Fibroblast of pulmonary artery (primary cell): ENCODE data around the gene MCTP2.

Source experiments
- DNase-seq: peaks from one replicate; pipeline ENCODE4 v3.0.0-alpha.2; 2010; ENCODE audit warnings: low read depth
- H3K4me3 ChIP-seq: replicated peaks from 2 replicates; pipeline ENCODE4 v1.5.1; 2011; ENCODE audit warnings: low read depth, mild to moderate bottlenecking, control low read depth, low read length, moderate library complexity
- TF ChIP-seq, protein P1 (sequence below): IDR thresholded peaks from 2 replicates; pipeline ENCODE4 v1.5.1; 2011; ENCODE audit warnings: mild to moderate bottlenecking, control low read depth, low read length, inconsistent platforms; ENCODE audit errors: missing control alignments

The MCTP2 gene

GRCh38 chr15:94235041-94235440, 3.7 kb downstream of the MCTP2 start:
- TF ChIP-seq, protein P1, sequence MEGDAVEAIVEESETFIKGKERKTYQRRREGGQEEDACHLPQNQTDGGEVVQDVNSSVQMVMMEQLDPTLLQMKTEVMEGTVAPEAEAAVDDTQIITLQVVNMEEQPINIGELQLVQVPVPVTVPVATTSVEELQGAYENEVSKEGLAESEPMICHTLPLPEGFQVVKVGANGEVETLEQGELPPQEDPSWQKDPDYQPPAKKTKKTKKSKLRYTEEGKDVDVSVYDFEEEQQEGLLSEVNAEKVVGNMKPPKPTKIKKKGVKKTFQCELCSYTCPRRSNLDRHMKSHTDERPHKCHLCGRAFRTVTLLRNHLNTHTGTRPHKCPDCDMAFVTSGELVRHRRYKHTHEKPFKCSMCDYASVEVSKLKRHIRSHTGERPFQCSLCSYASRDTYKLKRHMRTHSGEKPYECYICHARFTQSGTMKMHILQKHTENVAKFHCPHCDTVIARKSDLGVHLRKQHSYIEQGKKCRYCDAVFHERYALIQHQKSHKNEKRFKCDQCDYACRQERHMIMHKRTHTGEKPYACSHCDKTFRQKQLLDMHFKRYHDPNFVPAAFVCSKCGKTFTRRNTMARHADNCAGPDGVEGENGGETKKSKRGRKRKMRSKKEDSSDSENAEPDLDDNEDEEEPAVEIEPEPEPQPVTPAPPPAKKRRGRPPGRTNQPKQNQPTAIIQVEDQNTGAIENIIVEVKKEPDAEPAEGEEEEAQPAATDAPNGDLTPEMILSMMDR, result no peak
- no peak for DNase-seq
- H3K4me3 ChIP-seq, result no peak overlapping the region

DNA sequence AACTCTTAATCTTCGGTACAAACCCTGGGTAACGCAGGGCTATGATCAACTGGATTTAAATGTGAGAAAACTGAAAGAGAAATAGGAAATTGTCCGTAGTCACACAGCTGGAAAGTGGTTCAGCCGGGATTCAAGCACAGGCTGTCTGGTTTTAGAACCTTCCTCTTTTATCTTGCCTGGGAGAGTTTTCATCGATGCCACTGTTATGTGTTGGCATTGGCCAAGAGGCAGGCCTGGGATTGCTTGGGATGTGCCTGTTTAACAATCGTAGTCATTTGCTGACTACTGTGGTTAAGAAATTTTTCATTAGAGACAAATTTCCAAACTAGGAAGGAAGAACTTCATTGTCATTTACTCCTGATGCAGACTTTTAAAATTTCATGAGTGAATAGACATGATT, 4.3 kb downstream of the MCTP2 start:
- TF ChIP-seq, protein P1, result no peak
- no peak overlapping the region for H3K4me3 ChIP-seq
- no peak for DNase-seq

DNA sequence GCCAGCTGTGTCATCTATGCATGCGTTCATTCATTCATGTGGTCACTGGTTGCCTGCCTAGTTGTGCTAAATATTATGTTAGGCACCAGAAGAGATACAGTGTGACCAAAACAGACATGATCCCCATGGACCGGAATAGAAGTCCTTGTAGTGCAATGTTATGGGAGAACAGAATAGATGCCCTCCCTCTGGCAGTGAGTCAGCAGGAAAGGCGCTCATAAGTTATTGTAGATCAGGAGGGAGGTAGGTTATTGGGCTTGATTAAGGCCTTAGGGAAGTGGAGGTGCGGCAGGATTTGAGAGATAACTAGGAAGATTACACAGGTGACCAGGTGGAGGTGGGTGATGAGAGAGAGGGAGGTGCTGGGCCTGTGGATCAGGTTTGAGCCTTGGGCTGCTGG, 5.2 kb downstream of the MCTP2 start:
- no peak overlapping the region for H3K4me3 ChIP-seq
- no peak for DNase-seq
- TF ChIP-seq, protein P1, result no peak

- TF ChIP-seq, protein P1, result no peak
- no peak for DNase-seq
- H3K4me3 ChIP-seq, result no peak overlapping the region
These were observed 6.5 kb downstream of the MCTP2 start for GRCh38 chr15:94237903-94238302.

- no peak overlapping the region for H3K4me3 ChIP-seq
- TF ChIP-seq, protein P1, result no peak
- no peak for DNase-seq
These were observed 7.3 kb downstream of the MCTP2 start for GRCh38 chr15:94238539-94239118.

DNA sequence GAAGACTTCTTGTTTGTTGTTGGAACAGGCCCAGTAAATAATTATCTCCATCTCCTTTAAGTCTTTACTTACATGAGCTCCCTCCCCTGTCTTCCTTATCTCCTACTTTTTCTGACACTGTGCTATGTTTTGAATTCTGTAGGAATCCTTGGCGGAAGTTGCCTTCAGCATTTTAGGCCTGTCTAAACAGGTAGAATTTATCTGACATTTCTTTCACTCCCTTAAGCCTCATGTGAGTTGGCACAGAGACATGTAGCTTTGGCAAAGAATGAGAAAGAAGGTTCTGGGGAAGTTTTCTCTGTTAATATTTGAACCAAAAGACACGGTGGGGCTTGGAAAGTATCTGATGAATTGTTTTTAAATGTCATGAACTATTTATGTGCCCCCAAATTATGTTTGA, 8.1 kb downstream of the MCTP2 start:
- no peak overlapping the region for H3K4me3 ChIP-seq
- TF ChIP-seq, protein P1, result no peak
- DNase-seq, result no peak

DNA sequence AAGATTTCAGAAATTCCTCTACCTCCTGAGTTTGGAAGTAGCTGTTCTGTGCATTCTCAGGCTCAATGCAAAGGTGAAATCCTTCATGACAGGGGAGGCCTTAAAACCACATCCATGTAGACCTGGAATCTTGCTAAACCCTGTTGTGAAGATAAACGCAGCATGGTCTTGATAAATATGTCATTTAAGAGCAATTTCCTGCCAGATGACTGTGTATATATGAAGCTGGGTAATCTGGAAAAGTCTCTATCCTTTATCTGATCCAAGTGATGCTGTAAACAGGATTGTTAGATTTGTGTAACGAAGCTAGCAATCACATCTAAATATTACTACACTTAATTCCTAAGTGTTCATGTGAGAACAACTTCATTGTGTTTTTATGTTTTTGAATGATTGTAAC, 9.1 kb downstream of the MCTP2 start:
- no peak overlapping the region for H3K4me3 ChIP-seq
- TF ChIP-seq, protein P1, result no peak
- no peak for DNase-seq
